ENCODE measurements around the gene APOLD1.

The APOLD1 gene

DNA sequence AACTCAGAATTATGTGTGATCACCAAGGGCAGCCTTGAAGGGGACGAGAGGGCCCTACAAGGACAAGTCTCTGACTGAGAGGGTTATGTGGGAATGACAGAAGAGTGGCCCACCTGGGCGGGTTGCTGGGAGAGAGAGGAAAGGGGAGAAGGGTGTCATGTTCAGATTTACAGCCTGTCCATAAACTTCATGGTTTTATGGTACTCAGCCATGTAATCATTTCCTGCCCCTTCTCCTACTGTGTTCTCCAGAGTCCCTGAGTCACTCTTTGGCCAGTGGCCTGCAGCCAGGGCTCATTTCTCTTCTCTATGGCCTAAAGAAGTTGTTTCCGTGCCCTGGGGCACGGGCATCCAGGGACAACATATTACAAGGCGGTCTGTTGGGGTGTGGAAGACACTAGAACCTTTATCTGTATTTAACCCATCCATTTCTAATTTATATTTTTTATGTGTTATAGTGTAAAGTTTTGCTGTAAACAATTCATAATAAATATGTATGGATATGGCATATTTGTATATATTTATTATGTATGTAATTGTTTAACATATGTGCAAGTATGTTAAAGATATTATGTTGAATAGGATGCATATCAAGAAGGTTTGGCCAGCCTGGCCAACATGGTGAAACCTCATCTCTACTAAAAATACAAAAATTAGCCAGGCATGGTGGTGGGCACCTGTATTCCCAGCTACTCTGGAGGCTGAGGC lies 54.6 kb downstream of the APOLD1 start:
- DNase-seq (ENCODE audit: low spot score), result no peak

DNA sequence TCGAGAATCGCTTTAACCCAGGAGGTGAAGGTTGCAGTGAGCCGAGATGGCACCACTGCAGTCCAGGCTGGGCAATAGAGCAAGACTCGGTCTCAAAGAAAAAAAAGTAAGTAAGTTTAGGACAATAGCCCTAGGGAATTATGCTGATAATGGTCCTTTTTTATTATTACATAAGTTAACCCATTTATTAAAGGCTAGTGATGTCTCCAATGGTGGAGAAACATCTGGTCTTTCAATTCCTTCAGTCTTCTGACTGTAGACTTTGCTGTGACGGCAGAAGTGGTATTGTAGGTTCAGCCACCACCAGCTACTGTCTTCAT lies 55.1 kb downstream of the APOLD1 start:
- no peak for DNase-seq (ENCODE audit: low spot score)

Measured in CD4-positive, alpha-beta T cell treated with Interleukin-15 for 4 hours (primary cell).